AG08395 (cell line): Measurements from ENCODE around the gene PTPRCAP.
"Not testable (repeated sequence)": the region's sequence is repeated elsewhere in the genome, so short reads cannot be mapped to it uniquely, and the experiment has no call there.

Experiments used
- DNase-seq: peaks from one replicate; pipeline ENCODE4 v3.0.0; 2012; ENCODE audit warnings: mixed read lengths, low spot score

The PTPRCAP gene

GRCh38 chr11:67440229-67441097, 3.0 kb upstream of the PTPRCAP start:
- no peak for DNase-seq

DNA sequence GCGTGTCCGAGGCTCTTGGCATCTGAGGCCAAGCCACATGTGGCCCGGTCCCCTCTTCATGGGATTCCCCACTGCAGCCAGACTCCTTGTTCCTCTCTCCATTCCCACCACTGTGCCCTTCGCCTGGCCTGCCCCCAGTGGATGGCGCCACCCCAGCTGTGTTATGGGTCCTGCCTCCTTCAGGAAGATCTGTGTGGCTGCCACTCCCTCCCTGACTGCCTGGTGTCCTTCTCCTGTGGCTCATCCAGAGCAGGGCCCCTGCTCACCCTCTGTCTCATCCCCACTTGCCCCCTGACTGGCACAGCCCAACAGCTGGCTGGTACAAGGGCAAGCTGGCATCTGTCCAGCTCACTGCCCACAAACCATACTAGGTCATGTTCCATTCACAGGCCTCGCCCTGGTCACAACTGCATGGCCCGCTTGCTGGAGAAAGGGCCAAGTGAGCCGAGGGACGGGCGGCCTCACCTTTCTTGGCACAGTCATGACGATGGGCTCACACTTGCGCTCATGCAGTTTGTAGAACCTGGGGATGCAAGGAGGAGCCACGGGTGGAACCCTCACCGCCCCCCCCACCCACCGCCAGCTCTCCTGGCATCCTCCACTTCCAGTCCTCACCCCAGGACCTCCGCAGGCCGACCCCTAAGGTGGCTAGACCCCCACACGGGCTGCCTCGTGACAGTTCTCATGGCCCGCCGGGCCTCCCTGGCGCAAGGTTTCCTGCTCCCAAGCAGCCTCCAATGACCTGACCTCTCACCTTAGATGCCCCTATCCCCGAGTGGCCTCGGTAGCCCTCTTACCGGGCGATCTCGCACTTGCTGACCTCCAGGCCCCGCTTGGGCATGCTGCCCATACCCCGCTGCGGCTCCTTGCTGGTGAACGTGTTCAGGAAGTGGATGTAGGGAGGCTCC, 2.1 kb upstream of the PTPRCAP start:
- DNase-seq: peak; percentile 49

GRCh38 chr11:67438158-67438902, 848 bp upstream of the PTPRCAP start:
- DNase-seq: no peak

DNA sequence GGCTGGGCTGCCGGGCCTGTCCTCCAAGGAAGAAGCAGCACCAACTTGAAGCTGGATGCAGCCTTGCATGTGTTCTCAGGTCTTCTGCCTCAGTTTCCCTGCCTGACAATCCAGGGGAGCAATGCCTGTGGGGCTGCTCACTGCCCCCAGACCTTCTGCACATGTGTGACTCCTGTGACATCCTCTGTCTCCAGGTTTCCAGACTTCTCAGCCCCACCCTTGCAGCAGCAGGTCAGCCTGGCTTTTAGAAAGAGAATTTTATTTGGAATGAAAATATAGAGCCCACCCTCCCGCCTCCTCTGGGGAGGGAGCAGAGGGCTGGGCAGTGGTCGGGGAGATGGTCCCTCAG, 301 bp upstream of the PTPRCAP start:
- DNase-seq: no peak

DNA sequence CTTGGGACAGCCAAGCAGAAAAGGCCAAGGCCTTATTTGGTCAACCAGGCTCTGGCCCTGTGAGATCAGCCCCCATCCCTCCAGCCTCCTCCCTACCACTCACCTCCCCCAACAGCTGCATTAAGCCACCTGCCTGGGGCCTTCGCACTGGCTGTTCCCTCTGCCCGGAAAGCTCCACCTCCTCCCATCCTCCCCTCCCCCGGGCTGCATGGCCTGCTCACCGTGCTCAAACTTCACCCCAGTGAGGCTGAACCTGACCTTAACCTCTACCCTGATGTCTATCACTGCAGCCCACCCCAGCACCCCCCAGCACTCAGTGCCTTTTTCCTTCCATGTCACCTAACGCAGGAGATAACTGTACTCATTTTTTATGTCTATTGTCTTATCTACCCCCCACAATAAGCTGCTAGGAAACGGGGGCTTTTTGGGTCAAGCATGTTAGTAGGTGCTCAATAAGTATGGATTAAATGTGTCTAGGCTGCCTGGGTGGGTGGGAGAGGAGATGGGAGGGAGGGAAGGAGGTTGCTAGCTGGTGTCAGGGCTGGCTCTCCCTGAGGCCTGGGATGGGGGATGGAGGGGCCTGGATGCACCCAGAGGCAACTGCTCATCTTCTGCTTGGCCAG, 912 bp downstream of the PTPRCAP start:
- no peak for DNase-seq

- DNase-seq: no peak
These were observed 1.6 kb downstream of the PTPRCAP start for GRCh38 chr11:67435727-67436458.

DNA sequence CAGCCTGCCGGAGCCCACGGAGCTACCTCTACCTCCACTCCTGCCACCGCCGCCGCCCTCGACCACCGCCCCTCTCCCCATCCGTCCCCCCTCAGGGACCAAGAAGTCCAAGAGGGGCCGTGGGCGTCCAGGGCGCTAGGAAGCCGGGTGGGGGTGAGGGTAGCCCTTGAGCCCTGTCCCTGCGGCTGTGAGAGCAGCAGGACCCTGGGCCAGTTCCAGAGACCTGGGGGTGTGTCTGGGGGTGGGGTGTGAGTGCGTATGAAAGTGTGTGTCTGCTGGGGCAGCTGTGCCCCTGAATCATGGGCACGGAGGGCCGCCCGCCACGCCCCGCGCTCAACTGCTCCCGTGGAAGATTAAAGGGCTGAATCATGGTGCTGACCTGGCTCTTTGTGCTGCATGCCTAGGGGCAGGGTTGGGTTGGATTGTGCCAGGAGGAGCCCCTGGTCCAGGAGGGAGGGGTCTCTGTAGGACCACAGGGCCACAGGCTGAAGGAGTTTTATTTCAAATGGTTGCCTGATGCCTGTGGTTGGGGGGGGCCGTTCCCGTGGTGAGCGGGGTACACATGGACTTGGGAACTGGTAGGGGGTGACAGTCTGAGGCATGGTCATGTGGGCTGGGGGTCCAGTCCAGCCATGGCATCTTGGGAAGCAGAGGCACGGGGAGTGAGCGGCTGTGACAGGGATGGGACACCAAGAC, 2.3 kb downstream of the PTPRCAP start:
- no peak for DNase-seq

DNA sequence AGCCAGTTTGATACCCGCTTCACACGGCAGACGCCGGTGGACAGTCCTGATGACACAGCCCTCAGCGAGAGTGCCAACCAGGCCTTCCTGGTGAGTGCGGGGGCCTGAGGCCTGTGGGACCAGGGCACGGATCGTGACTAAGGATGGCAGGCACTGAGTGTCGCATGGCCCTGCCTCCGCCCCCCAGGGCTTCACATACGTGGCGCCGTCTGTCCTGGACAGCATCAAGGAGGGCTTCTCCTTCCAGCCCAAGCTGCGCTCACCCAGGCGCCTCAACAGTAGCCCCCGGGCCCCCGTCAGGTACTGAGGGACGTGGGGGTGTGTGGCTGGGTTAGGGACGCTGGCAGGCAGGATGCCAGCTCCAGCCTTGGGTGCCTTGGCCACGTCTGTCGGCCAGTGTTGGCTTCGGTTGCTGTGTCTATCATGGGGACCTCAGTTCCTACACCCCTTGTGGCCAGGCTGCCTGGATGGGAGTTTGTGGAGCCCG, 3.0 kb downstream of the PTPRCAP start:
- DNase-seq: no peak

- no peak for DNase-seq
These were observed 3.7 kb downstream of the PTPRCAP start for GRCh38 chr11:67433536-67434394.

GRCh38 chr11:67432655-67433349, 4.7 kb downstream of the PTPRCAP start:
- DNase-seq: no peak

DNA sequence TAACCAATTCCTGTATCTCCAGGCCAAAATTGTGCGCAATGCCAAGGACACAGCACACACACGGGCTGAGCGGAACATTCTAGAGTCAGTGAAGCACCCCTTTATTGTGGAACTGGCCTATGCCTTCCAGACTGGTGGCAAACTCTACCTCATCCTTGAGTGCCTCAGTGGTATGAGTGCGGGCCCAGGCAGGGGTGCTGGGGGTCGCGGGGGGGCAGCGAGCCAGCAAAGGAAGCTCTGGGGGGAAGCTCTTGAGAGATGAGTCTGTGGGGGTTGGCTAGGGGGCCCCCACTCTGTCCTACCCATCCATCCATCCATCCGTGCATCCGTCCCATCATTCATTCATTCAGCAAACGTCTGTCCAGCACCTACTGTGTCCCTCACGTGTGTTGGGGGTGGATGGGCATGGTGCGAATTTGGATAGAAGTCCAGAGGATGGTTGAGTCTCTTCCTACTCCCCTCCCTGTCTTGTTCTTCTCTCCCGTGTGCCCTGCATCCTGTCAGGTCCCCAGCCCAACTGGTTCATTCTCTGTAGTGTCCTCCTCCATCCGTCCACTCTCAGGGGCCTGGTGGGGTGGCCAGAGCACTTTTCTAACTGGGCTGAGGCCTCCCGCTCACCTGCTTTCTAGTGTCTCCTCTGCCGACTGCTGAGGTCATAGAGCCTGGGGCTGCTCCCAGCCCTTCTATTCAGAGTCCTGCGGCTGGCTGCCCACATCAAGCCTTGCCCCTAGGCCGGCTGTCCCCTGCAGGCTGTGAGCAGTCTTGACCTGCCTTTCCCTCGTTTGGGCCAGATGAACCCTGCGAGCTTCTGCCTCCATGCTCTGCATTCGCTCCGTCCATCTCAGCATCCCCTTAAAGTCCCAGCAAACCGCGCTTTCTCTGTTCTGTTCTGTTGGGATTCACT, 5.9 kb downstream of the PTPRCAP start:
- no peak for DNase-seq

DNA sequence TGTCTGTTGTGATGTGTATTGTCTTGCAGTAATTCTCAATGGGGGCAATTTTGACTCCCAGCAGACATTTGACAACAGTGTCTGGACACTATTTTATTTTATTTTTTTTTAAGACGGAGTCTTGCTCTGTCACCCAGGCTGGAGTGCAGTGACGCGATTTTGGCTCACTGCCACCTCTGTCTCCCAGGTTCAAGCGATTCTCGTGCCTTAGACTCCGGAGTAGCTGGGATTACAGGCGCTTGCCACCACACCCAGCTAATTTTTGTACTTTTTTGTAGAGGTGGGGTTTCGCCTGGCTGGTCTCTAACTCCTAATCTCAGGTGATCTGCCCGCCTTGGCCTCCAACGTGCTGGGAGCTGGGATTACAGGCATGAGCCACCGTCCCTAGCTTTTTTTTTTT, 7.8 kb downstream of the PTPRCAP start:
- no peak for DNase-seq

- DNase-seq: no peak
These were observed 8.3 kb downstream of the PTPRCAP start for GRCh38 chr11:67429038-67429668.

- peak; percentile 100 for DNase-seq
These were observed 9.2 kb downstream of the PTPRCAP start, which contains the start of gene RPS6KB2 for GRCh38 chr11:67428052-67429001. RPS6KB2 (plus strand) TSS chr11:67428494; CDS start chr11:67428546, 52 bp downstream.

GRCh38 chr11:67427364-67427859, 10.1 kb downstream of the PTPRCAP start:
- not testable (repeated sequence) for DNase-seq
